Astrocyte (in vitro differentiated cells and primary cell): Measurements from ENCODE around the gene PTGER2. TPM values are rescaled to one million over a fixed set of nuclear protein-coding genes. Genes with fewer than 3 reads are reported as not detected.

ENCODE experiments used
- DNase-seq: peaks from one replicate; pipeline ENCODE4 v3.0.0-alpha.2; 2010; ENCODE audit warnings: low read depth
- FAIRE-seq: peaks from 2 replicates; lab custom pipeline; 2011; peaks lifted over from hg19 to GRCh38; lab: Jason Lieb, UNC
- H2AFZ ChIP-seq: 2 replicates; pipeline ENCODE4 v1.6.0; 2012; ENCODE audit warnings: low read depth, low read length, inconsistent platforms
- H3K27ac ChIP-seq: 2 replicates; pipeline ENCODE4 v1.5.1; 2011; ENCODE audit warnings: low read depth, low read length, inconsistent platforms
- H3K27me3 ChIP-seq: 2 replicates; pipeline ENCODE4 v1.6.0; 2011; ENCODE audit warnings: low read length, inconsistent platforms; ENCODE audit not compliant: insufficient read depth
- H3K36me3 ChIP-seq: 2 replicates; pipeline ENCODE4 v1.5.1; 2011; ENCODE audit warnings: low read length, inconsistent platforms; ENCODE audit not compliant: insufficient read depth
- H3K4me1 ChIP-seq: 2 replicates; pipeline ENCODE4 v1.5.1; 2011; ENCODE audit warnings: low read length, inconsistent platforms; ENCODE audit not compliant: insufficient read depth
- H3K4me2 ChIP-seq: 2 replicates; pipeline ENCODE4 v1.6.0; 2012; ENCODE audit warnings: low read length, inconsistent platforms
- H3K4me3 ChIP-seq: 2 replicates; pipeline ENCODE4 v1.5.1; 2011; ENCODE audit warnings: low read depth, mild to moderate bottlenecking, low read length, inconsistent platforms; ENCODE audit not compliant: insufficient read depth
- H3K79me2 ChIP-seq: 2 replicates; pipeline ENCODE4 v1.6.0; 2012; ENCODE audit warnings: mild to moderate bottlenecking, low read length, inconsistent platforms; ENCODE audit not compliant: insufficient read depth
- H3K9ac ChIP-seq: 2 replicates; pipeline ENCODE4 v1.6.0; 2012; ENCODE audit warnings: mild to moderate bottlenecking, low read length, inconsistent platforms
- H3K9me3 ChIP-seq: 2 replicates; pipeline ENCODE4 v1.5.1; 2012; ENCODE audit warnings: low read depth, mild to moderate bottlenecking, low read length, inconsistent platforms; ENCODE audit not compliant: insufficient read depth
- H4K20me1 ChIP-seq: 2 replicates; pipeline ENCODE4 v1.6.0; 2012; ENCODE audit warnings: low read length, inconsistent platforms; ENCODE audit not compliant: insufficient read depth
- H3K27ac Mint-ChIP-seq: one replicate; pipeline ENCODE4 v1.8.0; 2021; ENCODE audit warnings: mild to moderate bottlenecking, mixed read lengths; ENCODE audit not compliant: unreplicated experiment
- H3K27me3 Mint-ChIP-seq: one replicate; pipeline ENCODE4 v1.8.0; 2021; ENCODE audit warnings: low read depth, mixed read lengths; ENCODE audit not compliant: unreplicated experiment
- H3K36me3 Mint-ChIP-seq: one replicate; pipeline ENCODE4 v1.8.0; 2021; ENCODE audit warnings: low read depth, mixed read lengths; ENCODE audit not compliant: unreplicated experiment
- H3K4me1 Mint-ChIP-seq: one replicate; pipeline ENCODE4 v1.8.0; 2021; ENCODE audit warnings: low read depth, mixed read lengths; ENCODE audit not compliant: unreplicated experiment
- H3K4me3 Mint-ChIP-seq: one replicate; pipeline ENCODE4 v1.8.0; 2021; ENCODE audit warnings: mild to moderate bottlenecking, moderate library complexity, mixed read lengths; ENCODE audit not compliant: unreplicated experiment
- H3K9me3 Mint-ChIP-seq: one replicate; pipeline ENCODE4 v1.8.0; 2021; ENCODE audit warnings: mild to moderate bottlenecking, mixed read lengths; ENCODE audit not compliant: unreplicated experiment
- EZH2 ChIP-seq: IDR thresholded peaks from 2 replicates; pipeline ENCODE4 v1.6.1; 2012; ENCODE audit warnings: mild to moderate bottlenecking, low read length, inconsistent platforms; ENCODE audit not compliant: insufficient read depth
- total RNA-seq: library from RNA; stranded (reverse); gene quantifications from 2 replicates; pipeline ENCODE4 v1.2.1, GENCODE V29; 2021
- TF ChIP-seq, protein P1 (sequence below): IDR thresholded peaks from 2 replicates; pipeline ENCODE4 v1.5.1; 2011; ENCODE audit warnings: low read depth, mild to moderate bottlenecking, inconsistent platforms, low read length, moderate library complexity; ENCODE audit not compliant: insufficient read depth

PTGER2 gene
- total RNA-seq, 1 donor from 2014 or later = not detected

DNA sequence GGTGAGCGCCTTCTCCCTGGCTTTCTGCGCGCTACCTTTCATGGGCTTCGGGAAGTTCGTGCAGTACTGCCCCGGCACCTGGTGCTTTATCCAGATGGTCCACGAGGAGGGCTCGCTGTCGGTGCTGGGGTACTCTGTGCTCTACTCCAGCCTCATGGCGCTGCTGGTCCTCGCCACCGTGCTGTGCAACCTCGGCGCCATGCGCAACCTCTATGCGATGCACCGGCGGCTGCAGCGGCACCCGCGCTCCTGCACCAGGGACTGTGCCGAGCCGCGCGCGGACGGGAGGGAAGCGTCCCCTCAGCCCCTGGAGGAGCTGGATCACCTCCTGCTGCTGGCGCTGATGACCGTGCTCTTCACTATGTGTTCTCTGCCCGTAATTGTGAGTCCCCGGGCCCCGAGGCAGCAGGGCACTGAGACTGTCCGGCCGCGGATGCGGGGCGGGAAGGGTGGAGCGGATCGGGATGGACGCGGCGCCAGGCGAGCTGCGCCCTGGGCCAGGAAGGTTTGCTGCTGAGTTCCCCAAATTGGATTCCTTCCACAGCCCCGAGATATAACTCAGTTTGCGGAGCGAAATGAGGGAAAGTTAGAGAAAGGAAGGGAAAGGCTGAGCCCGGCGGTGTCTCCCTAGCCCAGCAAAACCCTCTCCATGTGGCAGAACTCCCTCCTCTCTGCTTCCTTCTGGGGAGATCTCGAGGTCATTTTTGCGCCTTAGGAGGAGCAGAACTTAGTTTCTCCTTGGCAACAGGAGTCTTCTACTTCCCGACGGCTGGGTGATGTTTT lies 45.6 kb upstream of the PTGER2 start:
- Mint-ChIP-seq H3K36me3 (no peaks in the 10 kb centered on the region), H3K27me3 (peaks cover 74% of the 10 kb centered on the region), H3K4me3 (peak overlapping the region; percentile 79), H3K4me1 (no peaks in the 10 kb centered on the region), H3K27ac (no peak overlapping the region), H3K9me3 (peaks cover 3% of the 10 kb centered on the region)
- Histone ChIP-seq H3K79me2 (no peaks in the 10 kb centered on the region), H3K27ac (no peak overlapping the region), H3K27me3 (peaks cover 28% of the 10 kb centered on the region), H3K9ac (no peak overlapping the region), H2AFZ (peak overlapping the region; percentile 59), H3K4me2 (peak overlapping the region; percentile 84), H3K4me3 (peak overlapping the region; percentile 50), H4K20me1 (no peaks in the 10 kb centered on the region), H3K36me3 (no peaks in the 10 kb centered on the region), H3K9me3 (no peaks in the 10 kb centered on the region), H3K4me1 (peaks cover 19% of the 10 kb centered on the region)
- peak; percentile 22 for DNase-seq
- no peak for FAIRE-seq
- TF ChIP-seq EZH2 = peak; percentile 78
- TF ChIP-seq, protein P1, sequence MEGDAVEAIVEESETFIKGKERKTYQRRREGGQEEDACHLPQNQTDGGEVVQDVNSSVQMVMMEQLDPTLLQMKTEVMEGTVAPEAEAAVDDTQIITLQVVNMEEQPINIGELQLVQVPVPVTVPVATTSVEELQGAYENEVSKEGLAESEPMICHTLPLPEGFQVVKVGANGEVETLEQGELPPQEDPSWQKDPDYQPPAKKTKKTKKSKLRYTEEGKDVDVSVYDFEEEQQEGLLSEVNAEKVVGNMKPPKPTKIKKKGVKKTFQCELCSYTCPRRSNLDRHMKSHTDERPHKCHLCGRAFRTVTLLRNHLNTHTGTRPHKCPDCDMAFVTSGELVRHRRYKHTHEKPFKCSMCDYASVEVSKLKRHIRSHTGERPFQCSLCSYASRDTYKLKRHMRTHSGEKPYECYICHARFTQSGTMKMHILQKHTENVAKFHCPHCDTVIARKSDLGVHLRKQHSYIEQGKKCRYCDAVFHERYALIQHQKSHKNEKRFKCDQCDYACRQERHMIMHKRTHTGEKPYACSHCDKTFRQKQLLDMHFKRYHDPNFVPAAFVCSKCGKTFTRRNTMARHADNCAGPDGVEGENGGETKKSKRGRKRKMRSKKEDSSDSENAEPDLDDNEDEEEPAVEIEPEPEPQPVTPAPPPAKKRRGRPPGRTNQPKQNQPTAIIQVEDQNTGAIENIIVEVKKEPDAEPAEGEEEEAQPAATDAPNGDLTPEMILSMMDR = no peak

DNA sequence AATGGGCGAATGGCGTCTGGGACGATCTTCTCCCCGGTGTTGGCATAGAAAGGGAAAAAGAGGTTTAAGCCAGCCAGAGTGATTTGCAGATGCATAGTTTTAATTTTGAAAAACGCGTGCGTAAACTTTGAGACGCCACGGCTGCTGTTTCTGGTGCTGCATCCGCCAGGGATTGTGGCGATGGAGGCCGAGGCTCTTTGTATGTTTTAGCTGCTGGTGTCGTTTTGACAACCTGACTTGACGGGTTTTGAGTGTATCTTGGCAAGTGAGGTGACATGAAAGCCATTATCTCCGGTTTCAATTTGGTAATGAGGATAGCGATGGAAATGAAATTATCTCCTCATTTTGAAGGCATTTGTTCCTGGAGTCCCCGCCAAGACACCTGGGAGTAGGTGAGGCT lies 45.0 kb upstream of the PTGER2 start:
- peaks cover 3% of the 10 kb centered on the region for H3K9me3 Mint-ChIP-seq
- no peaks in the 10 kb centered on the region for H3K4me1 Mint-ChIP-seq
- Histone ChIP-seq H3K9ac (no peak overlapping the region), H3K27ac (no peak overlapping the region), H3K36me3 (no peaks in the 10 kb centered on the region), H3K79me2 (no peaks in the 10 kb centered on the region), H3K4me3 (peak overlapping the region; percentile 50), H3K27me3 (peaks cover 28% of the 10 kb centered on the region), H3K4me2 (peak overlapping the region; percentile 84), H2AFZ (no peak overlapping the region), H3K4me1 (peaks cover 19% of the 10 kb centered on the region), H4K20me1 (no peaks in the 10 kb centered on the region), H3K9me3 (no peaks in the 10 kb centered on the region)
- H3K4me3 Mint-ChIP-seq = no peak overlapping the region
- DNase-seq = no peak
- no peak for FAIRE-seq
- TF ChIP-seq, protein P1 = no peak
- no peak for TF ChIP-seq EZH2
- H3K36me3 Mint-ChIP-seq = no peaks in the 10 kb centered on the region
- H3K27ac Mint-ChIP-seq = no peak overlapping the region
- H3K27me3 Mint-ChIP-seq = peaks cover 73% of the 10 kb centered on the region

DNA sequence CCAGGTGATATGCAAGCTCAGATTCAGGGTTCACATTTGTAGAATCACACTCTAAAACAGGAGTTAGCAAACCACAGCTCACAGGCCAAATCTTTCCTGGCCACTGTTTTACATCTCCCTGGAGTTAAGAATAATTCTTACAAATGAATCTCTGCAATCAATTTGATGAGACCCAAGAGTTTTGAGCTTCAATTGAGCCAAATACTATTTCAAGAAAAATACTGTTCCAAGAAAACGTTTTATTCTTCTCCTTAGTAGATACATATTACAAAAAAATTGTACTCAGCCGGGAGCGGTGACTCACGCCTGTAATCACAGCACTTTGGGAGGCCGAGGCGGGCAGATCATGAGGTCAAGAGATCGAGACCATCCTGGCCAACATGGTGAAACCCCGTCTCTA lies 44.1 kb upstream of the PTGER2 start:
- no peak for DNase-seq
- H3K27me3 ChIP-seq = peaks cover 28% of the 10 kb centered on the region
- TF ChIP-seq, protein P1 = no peak
- TF ChIP-seq EZH2 = no peak
- Mint-ChIP-seq H3K27ac (no peak overlapping the region), H3K36me3 (no peaks in the 10 kb centered on the region), H3K4me1 (no peaks in the 10 kb centered on the region), H3K4me3 (no peak overlapping the region), H3K27me3 (peaks cover 69% of the 10 kb centered on the region), H3K9me3 (peaks cover 3% of the 10 kb centered on the region)
- H3K4me3 ChIP-seq = no peak overlapping the region
- no peak overlapping the region for H3K9ac ChIP-seq
- H4K20me1 ChIP-seq = no peaks in the 10 kb centered on the region
- H3K27ac ChIP-seq = no peak overlapping the region
- no peak for FAIRE-seq
- H3K79me2 ChIP-seq = no peaks in the 10 kb centered on the region
- H3K4me2 ChIP-seq = no peak overlapping the region
- peaks cover 19% of the 10 kb centered on the region for H3K4me1 ChIP-seq
- no peak overlapping the region for H2AFZ ChIP-seq
- H3K36me3 ChIP-seq = no peaks in the 10 kb centered on the region
- no peaks in the 10 kb centered on the region for H3K9me3 ChIP-seq
